GM18502 (cell line): ENCODE measurements around the gene COL4A2.
"Not testable (repeated sequence)": the region's sequence is repeated elsewhere in the genome, so short reads cannot be mapped to it uniquely, and the experiment has no call there.

Experiments
- ATAC-seq: cut with Tn5 transposase; IDR thresholded peaks from one replicate; pipeline ENCODE4 v1.9.1; 2021; ENCODE audit warnings: mild to moderate bottlenecking; ENCODE audit not compliant: unreplicated experiment, poor library complexity

The COL4A2 gene

GRCh38 chr13:110447801-110448200 lies 140.7 kb downstream of the COL4A2 start:
- no peak for ATAC-seq

DNA sequence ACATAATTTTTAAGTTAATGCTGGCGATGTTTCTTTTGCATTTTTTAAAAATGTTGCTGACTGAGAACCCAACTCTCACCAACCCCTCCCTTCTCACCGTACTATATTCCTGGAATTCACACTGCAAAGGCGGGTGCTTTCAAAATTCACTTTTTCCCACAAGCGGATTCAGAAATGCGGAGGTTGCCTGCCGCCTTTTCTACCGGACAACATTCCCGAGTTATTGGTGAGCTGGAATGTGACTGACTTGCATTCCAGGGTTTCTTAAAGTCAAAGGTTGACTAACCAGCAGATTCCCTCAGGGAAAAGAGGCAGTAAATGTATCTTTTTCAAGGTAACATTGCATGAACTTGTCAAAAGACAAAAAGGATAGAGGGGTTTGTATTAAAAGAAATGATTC lies 141.1 kb downstream of the COL4A2 start:
- no peak for ATAC-seq

GRCh38 chr13:110448677-110449076 lies 141.6 kb downstream of the COL4A2 start:
- no peak for ATAC-seq

DNA sequence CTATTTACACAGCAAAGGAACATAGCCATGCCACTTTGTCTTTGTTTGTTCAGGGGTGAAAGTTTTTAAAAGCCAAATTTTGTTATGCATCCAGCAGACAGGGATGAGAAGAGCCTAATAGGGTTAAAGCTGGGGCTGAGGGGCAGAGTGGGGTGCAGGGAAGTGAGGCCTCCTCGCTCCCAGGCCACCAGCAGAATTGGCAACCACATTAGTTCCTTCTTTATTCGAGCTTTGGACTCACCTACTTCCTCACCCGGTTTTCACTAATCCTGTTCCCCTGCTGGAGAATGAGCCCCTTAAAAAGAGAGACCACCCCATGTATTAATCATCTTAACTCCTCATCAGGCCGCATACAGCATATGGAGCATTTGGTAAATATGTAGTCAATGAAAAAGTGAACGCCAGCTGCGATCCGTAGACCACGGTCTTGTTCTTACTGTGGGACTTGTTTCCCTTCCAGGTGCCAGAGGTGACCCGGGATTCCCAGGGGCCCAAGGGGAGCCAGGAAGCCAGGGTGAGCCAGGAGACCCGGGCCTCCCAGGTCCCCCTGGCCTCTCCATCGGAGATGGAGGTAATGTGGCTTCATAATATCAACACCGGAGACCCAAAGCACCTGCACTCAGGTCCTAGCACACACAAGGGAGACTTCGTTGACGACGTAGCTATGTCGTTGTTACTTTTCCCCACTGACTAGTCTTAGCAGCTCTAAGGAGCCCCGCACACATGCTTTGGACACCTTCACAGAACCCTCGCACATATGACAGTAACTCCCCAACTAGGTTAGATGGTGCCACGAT lies 142.3 kb downstream of the COL4A2 start:
- no peak for ATAC-seq

GRCh38 chr13:110450016-110450900 lies 143.2 kb downstream of the COL4A2 start:
- no peak for ATAC-seq

- ATAC-seq: no peak
Measured at GRCh38 chr13:110450941-110451730, 144.1 kb downstream of the COL4A2 start.

DNA sequence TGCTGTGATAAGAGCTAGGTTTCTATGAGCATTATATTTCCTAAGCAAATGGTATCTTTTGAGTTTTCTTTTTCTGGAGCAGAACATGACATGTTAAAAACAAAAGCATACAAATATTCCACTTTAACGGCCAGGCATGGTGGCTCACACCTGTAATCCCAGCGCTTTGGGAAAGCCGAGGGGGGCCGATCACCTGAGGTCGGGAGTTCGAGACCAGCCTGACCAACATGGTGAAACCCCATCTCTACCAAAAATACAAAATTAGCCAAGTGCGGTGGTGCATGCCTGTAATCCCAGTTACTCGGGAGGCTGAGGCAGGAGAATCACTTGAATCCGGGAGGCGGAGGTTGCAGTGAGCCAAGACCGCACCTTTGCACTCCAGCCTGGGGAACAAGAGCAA lies 146.0 kb downstream of the COL4A2 start:
- not testable (repeated sequence) for ATAC-seq

DNA sequence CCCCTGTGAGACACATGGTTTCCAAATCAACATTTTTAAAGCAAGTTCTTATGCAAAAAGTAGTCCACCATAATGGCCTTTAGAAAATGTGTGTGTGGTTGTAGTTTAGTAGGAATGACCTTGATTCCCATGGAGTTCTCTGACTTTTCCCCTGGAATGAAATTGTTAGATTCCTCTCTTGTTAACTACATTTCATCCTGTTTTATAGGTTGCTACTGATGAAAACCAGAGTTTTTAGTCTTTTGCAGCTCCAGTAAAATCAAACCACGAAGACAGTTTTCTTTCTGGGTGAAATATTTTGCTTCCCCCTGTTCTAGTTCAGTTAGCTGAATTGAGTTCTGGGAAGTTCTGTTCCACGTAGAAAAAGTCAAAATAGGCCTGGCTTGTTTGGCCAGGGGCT lies 146.7 kb downstream of the COL4A2 start:
- no peak for ATAC-seq

GRCh38 chr13:110454227-110454859 lies 147.3 kb downstream of the COL4A2 start:
- no peak for ATAC-seq

GRCh38 chr13:110454956-110455355 lies 147.9 kb downstream of the COL4A2 start:
- ATAC-seq: no peak

DNA sequence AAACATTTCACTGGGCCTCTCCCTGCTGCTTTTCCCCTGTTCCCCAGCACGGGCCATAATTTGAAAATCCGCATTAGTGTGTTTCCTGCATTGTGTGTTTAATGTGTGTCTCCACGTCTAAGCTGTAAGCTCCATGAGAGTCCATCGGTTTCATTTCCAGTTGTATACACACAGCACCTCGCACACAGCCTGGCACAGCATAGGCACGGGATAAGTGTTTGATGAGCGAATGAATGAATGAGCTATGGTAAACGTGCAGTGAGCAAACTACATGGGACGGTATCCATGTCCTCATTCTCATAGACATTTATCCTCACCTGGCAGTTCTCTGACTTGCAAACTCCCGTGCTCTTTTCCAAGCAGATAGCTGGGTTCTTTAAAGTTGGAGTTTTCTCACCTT lies 148.4 kb downstream of the COL4A2 start:
- ATAC-seq: no peak

GRCh38 chr13:110455941-110456340 lies 148.9 kb downstream of the COL4A2 start:
- peak; percentile 98 for ATAC-seq

DNA sequence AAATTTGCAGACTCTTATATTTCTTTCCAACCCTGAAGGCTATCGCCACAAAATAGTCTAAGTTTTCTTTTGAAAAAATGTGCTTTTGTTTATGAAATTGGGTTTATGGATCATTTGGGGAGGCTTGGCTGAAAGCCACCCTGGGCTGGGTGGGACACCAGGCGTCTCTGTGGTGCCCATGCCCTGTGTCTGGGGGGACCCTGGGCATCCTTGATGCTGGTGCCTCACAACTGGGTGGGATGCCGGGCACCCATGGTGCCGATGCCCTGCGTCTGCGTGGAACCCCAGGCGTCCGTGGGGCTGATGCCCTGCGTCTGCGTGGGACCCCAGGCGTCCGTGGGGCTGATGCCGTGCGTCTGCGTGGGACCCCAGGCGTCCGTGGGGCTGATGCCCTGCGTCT lies 149.5 kb downstream of the COL4A2 start:
- ATAC-seq: no peak

- no peak for ATAC-seq
Measured at GRCh38 chr13:110457361-110457760, 150.3 kb downstream of the COL4A2 start.

GRCh38 chr13:110458017-110458416 lies 150.9 kb downstream of the COL4A2 start:
- ATAC-seq: no peak

DNA sequence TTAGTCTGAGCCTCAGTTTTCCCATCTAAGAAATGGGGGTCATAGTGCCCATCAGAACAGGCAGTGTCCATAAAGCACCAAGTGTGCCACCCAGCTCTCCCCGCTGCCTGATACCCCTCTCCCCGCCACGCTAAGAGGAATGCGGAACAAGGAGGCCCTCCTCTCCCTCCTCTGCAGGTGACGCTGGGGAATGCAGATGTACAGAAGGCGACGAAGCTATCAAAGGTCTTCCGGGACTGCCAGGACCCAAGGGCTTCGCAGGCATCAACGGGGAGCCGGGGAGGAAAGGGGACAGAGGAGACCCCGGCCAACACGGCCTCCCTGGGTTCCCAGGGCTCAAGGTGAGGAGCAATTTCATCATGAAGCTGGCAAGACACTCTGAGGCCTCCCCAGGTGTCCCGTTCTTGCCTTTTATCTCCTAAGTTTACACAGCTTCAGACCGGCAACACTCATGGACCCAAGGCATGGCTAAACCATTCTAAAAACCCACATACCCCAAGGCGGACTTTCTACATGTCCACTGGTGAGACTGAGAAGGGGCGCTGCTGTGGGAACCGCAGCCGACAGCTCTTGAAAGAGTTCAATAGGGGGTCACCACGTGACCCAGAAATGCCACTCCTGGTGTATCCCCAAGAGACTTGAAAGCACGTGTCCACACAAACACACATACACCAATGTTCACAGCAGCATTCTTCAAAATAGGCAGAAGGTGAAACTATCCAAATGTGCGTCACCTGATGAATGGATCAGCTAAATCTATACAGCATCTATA lies 151.7 kb downstream of the COL4A2 start:
- ATAC-seq: no peak

DNA sequence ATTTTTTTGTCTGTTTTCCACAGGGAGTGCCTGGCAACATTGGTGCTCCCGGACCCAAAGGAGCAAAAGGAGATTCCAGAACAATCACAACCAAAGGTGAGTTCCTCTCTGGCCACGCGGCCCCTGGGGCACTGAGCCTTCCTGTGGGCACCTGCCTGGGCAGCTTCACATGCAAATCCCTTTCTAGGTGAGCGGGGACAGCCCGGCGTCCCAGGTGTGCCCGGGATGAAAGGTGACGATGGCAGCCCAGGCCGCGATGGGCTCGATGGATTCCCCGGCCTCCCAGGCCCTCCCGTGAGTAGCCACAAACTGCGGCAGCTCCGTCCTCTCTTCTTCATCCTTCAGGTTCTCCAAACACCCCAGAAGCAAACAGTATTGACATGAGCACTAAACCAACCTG lies 155.0 kb downstream of the COL4A2 start:
- no peak for ATAC-seq

DNA sequence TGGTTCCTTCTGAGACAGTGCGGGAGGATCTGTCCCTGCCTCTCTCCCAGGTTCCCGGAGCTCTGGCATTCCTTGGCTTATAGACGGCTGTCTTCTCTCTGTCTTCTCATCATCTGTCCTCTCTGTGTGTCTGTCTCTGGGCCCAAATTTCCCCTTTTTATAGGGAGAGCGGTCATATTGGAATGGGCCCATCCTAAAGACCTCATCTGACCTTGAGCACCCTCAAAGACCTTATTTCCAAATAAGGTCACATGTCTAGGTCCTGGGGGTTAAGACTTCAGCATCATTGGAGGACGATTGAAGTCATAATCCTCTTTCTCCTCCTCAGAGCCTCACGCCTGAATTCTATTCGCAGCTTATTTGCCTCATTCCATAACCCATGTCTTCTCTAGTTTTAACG lies 156.1 kb downstream of the COL4A2 start:
- no peak for ATAC-seq

DNA sequence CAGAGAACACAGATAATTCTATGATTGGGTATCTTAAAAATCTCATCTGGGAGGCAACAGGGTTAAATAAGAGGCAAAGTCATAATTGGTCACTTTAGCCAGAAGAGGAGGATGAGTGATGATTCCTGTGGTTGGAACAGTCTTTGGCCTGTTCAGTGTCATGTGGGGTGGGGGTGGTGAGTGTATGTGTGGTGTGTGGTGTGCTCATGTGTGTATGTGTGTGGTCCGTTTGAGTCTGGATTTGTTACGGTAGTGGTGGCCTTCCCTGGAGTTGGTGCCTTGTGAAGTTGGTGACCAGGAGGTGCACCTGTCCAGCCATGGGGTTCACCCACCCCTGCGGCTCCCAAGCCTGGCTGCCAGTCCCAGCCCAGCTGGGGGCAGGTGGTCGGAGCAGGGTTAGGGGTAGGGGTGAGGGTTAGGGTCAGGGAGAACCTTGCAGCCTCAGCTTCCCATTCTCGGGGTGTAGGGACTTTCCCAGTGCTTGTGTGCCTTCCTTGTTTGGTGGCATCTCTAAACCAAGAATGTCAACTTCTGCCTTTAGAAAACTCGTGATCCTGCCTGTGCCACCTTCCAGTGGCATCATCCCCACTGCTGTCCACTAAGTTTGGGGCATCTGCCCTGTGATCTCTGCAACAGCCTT lies 156.9 kb downstream of the COL4A2 start:
- ATAC-seq: no peak
